ENCODE results near the gene MBNL1.

DNA sequence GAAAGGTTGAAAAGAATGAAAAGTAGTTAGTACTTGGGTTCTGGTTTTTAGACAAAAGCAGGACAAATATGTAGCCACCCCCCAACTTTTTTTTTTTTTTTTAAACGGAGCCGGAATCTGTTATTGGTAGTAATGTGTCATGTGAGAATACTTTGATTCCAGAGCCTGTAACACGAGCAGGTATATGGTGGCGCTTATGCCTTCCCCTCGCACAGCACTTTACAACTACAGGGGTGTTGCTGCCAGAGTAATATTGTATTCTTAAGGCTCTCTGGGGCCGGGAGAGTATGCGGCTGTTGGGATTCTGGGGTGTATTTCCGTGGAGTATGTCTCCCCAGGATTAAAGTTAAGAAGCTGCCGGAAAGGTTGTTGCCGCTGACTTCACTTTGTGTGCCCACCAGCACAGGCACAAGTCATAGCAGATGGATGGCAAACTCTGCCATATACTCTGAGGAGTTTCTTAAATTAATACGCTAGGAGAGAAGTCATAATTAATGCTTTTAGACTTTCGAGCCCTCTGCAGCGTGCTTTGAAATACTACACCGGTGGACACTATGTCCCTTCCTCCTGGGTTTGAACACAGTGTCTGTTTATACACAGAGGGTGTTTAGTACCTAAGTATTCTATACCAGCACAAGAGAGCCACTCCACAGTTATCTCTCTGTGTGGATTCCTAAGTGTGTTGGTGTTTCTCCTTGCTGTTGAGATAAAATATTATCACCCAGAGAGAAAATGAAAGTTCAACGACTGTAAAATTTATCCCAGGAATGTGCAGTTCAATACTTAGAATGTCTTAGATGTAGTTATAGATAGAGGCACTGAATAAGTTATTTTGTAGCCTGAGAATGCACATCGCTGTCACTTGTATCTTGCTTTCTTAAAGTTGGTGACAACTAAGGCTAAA, 1.4 kb downstream of the MBNL1 start:
- TF ChIP-seq, protein P1, sequence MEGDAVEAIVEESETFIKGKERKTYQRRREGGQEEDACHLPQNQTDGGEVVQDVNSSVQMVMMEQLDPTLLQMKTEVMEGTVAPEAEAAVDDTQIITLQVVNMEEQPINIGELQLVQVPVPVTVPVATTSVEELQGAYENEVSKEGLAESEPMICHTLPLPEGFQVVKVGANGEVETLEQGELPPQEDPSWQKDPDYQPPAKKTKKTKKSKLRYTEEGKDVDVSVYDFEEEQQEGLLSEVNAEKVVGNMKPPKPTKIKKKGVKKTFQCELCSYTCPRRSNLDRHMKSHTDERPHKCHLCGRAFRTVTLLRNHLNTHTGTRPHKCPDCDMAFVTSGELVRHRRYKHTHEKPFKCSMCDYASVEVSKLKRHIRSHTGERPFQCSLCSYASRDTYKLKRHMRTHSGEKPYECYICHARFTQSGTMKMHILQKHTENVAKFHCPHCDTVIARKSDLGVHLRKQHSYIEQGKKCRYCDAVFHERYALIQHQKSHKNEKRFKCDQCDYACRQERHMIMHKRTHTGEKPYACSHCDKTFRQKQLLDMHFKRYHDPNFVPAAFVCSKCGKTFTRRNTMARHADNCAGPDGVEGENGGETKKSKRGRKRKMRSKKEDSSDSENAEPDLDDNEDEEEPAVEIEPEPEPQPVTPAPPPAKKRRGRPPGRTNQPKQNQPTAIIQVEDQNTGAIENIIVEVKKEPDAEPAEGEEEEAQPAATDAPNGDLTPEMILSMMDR (IDR thresholded peaks at IDR 0.05; ENCODE audit: borderline replicate concordance, extremely low read depth, low read length, poor library complexity, severe bottlenecking) = no peak
- no peak for TF ChIP-seq EZH2 (IDR thresholded peaks at IDR 0.05; ENCODE audit: borderline replicate concordance, low read depth, low read length, severe bottlenecking)

Measured in DND-41 (cell line).